Posterior cingulate gyrus (tissue), 11 donors: ENCODE data around the gene PLXNB2.
A peak's percentile ranks its signal among the peaks of the same experiment; 100 is the strongest.

ENCODE experiments used
- DNase-seq, 10 donors: peaks; one replicate each; pipeline versions ENCODE4 v3.0.0 to v3.0.0-alpha.2; 2020 to 2021; ENCODE audit warnings: mixed read lengths in 3 of 10
- intact Hi-C: fragments of 100-400 bp; cut with DNase I; formaldehyde crosslinking; loops from one replicate; pipeline ENCODE4 v1.15.1; 2023

The PLXNB2 gene

DNA sequence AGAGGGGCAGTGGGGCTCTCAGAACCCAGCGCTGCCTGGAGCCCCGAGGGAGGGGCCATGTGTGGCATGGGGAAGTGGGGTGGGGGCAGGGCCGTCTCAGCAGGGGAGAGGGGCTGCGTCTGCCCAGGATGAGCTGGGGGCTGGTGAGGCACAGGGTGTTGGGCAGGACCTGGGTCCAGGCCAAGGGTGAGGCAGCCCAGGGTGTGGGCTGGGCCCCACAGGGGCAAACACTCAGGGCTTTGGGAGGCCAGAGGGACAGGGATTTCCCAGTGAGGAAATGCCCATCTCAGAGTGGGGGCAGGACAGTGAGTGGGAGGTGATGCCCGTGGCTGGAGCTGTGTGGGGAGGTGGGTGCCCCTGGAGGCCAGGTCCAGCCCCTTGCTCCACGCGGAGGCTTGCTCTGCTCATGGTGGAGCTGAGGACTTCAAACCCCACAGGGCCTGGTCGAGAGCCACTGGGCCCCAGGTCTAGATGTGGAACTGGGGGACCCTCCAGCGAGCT, 5.4 kb downstream of the PLXNB2 start:
- intact Hi-C loops, result no loop called here
- DNase-seq, result no peak

DNA sequence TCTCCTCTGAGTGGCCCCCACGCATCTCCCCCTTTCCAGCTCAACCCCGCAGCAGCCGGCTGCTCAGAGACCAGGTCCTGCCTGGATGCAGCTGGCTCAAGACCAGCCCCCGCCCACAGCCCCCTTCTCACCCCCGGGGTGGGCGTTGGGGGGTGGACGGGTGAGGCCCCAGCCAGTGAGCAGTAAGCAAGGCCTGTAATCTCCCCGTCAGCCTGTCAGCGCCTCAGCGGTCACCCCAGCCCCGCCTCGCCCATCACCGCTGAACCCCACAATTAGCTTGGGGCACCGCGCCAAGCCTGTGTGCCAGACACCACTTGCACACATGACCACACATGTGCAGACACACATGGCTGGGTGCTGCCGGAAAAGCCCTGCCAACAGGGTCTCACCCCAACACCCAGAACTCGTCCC, 5.9 kb downstream of the PLXNB2 start:
- no peak for DNase-seq
- intact Hi-C loops, result no loop called here

GRCh38 chr22:50300620-50301257, 6.7 kb downstream of the PLXNB2 start:
- no peak for DNase-seq

DNA sequence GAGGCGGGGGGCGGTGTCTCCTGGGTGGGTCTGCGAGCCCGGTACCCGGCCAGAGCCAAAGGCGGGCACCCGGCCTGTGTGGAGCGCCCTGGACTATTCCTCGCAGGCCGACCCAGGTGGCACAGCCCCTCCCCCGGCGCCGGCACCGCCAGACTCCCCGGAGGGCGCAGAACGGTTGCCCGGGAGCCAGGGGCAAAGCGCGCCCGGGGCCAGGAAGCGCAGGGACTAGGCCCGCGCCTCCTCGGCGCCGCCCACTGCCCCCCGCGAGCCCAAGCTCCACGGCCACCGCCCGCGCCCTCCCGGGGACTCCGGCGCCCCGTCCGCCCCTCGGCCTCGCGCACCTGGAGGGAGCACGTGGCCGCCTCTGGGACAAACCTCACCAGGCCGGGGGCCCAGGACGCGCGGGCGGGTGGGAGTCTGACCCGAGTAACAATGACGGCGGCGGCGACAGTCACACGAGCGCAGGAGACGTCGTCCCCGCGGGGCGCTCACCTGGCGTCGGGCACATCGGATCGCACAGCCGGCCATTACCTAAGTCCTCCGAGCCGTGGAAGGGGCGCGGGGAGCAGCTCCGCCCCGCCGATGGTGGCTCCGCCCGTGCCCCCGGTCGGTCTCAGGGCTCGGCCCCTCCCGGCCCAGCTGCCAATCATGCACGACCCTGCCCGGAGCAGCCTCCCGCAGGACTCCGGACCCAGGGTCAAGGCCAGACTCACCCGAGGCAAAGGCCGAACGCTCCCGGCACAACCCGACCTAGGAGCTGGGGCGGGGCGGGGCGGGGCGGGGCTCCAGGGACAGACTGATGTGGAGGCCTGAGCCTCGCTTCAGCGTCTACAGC, 7.4 kb downstream of the PLXNB2 start:
- intact Hi-C loops, result no loop called here
- no peak for DNase-seq

More at GRCh38 chr22:50300620-50301257, 6.7 kb downstream of the PLXNB2 start:
- intact Hi-C loops, result no loop called here

GRCh38 chr22:50298937-50299784, 8.3 kb downstream of the PLXNB2 start:
- intact Hi-C loops, result no loop called here
- DNase-seq, result peak in 1 of 10 donors; percentile 35

DNA sequence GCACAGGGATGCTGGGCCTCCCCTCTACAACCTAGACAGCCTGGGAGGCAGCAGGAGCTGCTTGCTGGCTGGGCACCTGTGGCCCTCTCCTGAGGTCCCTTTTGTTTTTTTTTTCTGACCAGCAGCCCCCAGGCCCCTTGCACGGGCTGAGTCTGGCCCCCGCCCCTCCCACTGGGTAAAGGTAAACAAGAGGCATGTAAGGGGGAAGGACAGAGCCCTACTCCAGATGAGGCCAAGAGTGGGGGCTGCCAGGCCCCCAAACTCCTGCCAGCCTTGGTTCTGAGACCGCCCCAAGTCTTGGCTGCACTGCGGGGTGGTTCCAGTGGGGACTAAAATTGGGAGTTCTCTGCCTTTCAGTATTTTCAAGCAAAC, 9.2 kb downstream of the PLXNB2 start:
- intact Hi-C loops, result no loop called here
- DNase-seq, result no peak

GRCh38 chr22:50297510-50298265, 9.8 kb downstream of the PLXNB2 start:
- DNase-seq, result no peak
- intact Hi-C loops, result no loop called here

DNA sequence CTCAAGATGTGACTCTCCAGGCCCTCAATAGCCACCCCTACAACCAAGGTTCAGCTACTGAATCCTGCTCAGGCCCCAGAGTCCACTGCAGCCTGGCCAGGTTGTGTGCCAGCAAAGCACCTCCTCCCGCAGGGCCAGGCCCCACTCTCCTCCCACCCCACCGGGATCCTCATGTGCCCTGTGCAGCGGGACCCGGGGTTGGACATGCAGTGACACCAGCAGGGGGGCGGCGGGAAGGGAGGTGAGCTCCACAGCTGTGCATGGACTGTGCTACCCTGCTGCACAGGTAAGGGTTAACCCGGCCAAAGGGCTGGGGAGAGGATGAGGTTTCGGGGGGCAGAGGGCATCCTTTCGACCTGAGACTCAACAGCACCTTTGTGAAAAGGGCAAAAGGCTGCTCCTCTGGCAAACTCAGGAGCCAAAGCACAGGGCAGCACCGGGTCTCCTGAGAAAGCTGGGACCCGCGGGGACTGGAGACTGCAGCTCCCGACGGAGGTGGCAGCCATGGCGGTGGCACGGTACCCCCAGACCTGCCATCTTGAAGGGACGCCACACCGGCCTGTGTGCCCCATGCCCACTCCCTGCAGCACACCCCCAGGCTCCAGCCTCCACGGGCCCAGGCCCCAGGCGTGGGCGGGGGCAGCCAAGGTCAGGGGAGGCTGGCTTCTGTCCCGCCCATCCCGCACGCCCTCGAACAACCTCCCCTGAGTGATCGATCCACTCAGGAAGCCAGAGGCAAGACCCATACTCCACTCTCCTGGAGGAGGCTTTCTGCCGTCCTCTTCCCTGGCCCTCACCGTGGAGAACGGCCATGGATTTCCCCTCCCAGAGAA, 10.6 kb downstream of the PLXNB2 start:
- no peak for DNase-seq
- intact Hi-C loops, result no loop called here

DNA sequence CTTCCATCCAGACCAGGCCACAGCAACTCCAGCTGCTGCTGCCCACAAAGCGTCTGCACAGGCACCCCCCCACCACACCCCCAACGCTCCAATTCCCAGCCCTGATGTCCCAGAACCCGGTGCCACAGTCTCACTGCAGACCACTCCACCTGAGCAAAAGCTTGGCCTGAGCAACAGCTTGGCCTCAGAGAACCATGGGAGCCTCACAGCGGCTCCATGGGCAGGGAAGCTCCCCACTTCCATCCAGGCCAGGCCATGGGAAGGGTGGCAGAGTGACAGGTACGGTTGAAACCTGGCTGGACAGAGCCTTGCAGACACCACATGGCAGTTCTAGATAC, 13.2 kb downstream of the PLXNB2 start:
- intact Hi-C loops, result no loop called here
- DNase-seq, result no peak

- peak in 1 of 10 donors; percentile 35 for DNase-seq
- intact Hi-C loops, result no loop called here
Observed at GRCh38 chr22:50293441-50294318, 13.8 kb downstream of the PLXNB2 start.

DNA sequence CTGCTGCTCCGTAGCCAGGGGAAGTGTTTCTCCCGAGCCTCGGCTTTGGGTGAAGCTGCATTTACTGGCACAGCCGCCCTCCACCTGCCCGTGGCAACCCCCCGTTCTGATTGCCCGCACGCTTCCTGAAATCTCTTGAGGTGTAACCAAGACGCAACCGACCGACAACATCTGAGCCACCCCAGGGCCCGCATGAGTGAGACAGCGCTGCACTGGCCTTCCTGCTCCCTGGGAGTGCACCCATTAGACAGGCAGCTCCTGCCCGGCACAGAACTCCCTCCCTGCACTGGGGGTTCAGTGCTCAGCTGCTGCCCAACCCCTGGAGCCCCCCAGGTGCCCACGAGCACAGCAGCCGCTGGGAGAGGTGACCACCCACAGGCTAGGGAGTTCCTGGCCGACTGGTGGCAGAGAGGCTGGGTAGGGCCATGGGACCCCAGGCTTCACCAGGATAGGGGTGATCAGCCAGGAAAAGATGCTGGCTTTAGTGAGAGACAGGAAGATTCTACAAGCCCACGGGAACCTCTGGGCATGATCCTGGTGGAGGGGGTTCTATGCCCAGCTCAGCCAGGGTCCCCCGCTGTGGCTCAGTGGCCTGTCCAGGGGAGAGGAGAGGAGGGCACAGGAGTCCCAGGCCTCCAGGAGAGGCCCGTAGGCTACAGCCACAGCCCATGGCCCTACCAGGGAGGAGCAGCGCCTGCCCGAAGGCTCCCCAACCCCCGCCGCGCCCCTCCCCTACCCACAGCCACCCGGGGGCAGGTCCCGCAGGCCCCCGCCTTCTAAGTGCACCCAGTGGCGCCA, 14.6 kb downstream of the PLXNB2 start:
- no peak for DNase-seq
- intact Hi-C loops, result no loop called here

DNA sequence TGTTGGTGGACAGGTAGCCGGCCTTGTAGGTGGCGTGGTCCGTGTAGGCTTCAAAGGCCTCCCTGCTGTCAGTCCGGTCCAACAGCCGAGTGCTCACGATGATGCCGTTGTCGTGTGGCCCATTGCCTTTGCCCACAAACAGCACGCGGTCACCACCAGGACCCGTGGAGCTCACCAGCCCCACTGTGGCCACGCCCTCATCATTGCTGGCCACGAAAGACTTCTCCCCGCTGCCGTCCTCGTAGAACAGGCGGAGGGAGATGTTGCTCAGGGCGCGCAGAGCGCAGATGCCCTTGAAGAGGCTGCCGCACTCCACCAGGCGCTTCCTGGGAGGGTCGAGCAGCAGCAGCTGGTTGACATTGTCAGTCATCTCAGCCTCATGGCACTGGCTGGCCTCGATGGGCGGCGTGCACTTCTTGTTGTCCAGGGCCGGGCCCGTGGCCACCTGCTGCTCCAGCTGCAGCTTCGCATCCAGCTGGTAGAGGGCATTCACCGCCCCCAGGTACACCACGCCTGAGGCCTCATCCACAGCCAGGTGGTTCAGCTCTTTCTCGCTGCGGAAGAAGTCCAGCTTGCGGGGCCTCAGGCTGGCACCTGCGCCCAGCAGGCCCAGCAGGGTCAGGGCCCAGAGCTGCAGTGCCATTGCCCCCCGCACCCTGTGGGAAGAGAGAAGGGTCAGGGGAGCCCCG, 17.4 kb downstream of the PLXNB2 start:
- intact Hi-C loops, result no loop called here
- DNase-seq, result no peak

- DNase-seq, result peak in 3 of 10 donors; percentile 60 to 87 (median 78)
- intact Hi-C loops, result no loop called here
Observed at GRCh38 chr22:50289151-50289941, 18.1 kb downstream of the PLXNB2 start.

GRCh38 chr22:50287731-50288130, 19.7 kb downstream of the PLXNB2 start:
- DNase-seq, result no peak
- intact Hi-C loops, result no loop called here

GRCh38 chr22:50286701-50287318, 20.6 kb downstream of the PLXNB2 start:
- no peak for DNase-seq
- intact Hi-C loops, result no loop called here

- no peak for DNase-seq
- intact Hi-C loops, result no loop called here
Observed at GRCh38 chr22:50286275-50286674, 21.2 kb downstream of the PLXNB2 start.
